ENCODE data around the gene CBX1. TPM values are rescaled to one million over a fixed set of nuclear protein-coding genes. Genes with fewer than 3 reads are reported as not detected.

The CBX1 gene
- total RNA-seq, 3 donors from 2014 or later (not counting 1 experiment from before 2014, with no cell fraction given), result 16.9 to 25.4 (median 22.6) TPM

GRCh38 chr17:48122665-48123045 lies 21.4 kb upstream of the CBX1 start:
- 95% methylated on average over 3 of the region's 3 CpGs for WGBS (ENCODE audit: insufficient coverage)
- no peaks in the 10 kb centered on the region for H3K27me3 Mint-ChIP-seq (ENCODE audit: low read depth in 2 of 2)
- ATAC-seq (no peak), DNase-seq (no peak)
- no peaks in the 10 kb centered on the region for H3K36me3 Mint-ChIP-seq
- no peaks in the 10 kb centered on the region for H3K4me1 Mint-ChIP-seq
- Histone ChIP-seq H3K9me3 (ENCODE audit: control insufficient read depth, insufficient read depth, low read length) (no peaks in the 10 kb centered on the region), H3K27me3 (ENCODE audit: control insufficient read depth, insufficient read depth, low read length) (no peaks in the 10 kb centered on the region), H3K27ac (ENCODE audit: low read length) (no peak overlapping the region), H3K36me3 (ENCODE audit: control insufficient read depth, insufficient read depth, low read length) (peaks cover 43% of the 10 kb centered on the region), H3K4me3 (ENCODE audit: low read length) (no peak overlapping the region), H3K4me1 (ENCODE audit: control insufficient read depth, insufficient read depth, low read length) (no peaks in the 10 kb centered on the region)
- no peak for TF ChIP-seq CTCF (IDR thresholded peaks at IDR 0.05)
- intact Hi-C loops (cut with micrococcal nuclease), result no loop called here
- no peak overlapping the region for H3K27ac Mint-ChIP-seq
- H3K4me3 Mint-ChIP-seq, result no peak overlapping the region
- H3K9me3 Mint-ChIP-seq, result no peaks in the 10 kb centered on the region

DNA sequence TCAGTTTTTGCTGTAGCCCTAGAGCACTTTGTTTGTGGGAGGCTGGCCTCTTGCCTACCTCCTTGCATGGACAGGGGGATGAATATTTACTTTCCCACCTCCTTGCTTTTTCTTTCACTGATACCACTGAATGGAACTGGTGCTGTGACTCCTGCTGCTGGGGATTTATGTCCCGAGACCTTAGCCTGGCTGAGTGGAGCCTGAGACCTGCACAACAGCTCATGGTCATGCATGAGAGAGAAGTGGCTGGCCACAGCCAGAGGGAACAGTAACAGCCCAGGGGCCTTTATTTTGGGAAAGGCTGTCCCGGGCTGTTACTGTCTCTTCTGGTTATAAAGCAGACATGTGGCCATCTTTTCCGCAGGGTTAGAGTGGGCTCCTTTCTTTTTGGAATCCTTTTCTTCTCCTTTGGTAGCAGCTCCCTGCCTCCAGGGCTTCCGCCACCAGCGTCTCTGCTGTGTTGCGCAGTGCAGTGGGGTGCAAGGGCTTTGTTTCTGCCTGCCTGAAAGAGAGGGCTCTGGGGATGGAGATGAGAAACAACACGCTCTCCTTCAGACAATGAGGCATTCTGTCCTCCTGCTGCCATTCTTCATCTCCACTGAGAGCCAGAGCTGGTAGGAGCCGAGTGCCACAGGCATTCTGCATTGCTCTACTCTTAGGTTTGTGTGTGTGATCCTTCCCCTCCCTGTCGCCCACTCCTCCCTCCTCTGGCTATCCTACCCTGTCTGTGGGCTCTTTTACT lies 20.8 kb upstream of the CBX1 start:
- Mint-ChIP-seq H3K27me3 (ENCODE audit: low read depth in 2 of 2) (no peaks in the 10 kb centered on the region), H3K4me3 (no peak overlapping the region), H3K9me3 (no peaks in the 10 kb centered on the region), H3K27ac (no peak overlapping the region), H3K36me3 (no peaks in the 10 kb centered on the region), H3K4me1 (no peaks in the 10 kb centered on the region)
- no peak for TF ChIP-seq CTCF (IDR thresholded peaks at IDR 0.05)
- Histone ChIP-seq H3K27me3 (ENCODE audit: control insufficient read depth, insufficient read depth, low read length) (no peaks in the 10 kb centered on the region), H3K4me1 (ENCODE audit: control insufficient read depth, insufficient read depth, low read length) (no peaks in the 10 kb centered on the region), H3K27ac (ENCODE audit: low read length) (no peak overlapping the region), H3K4me3 (ENCODE audit: low read length) (no peak overlapping the region), H3K9me3 (ENCODE audit: control insufficient read depth, insufficient read depth, low read length) (no peaks in the 10 kb centered on the region), H3K36me3 (ENCODE audit: control insufficient read depth, insufficient read depth, low read length) (peaks cover 46% of the 10 kb centered on the region)
- 83% methylated on average over 8 of the region's 9 CpGs for WGBS (ENCODE audit: insufficient coverage)
- intact Hi-C loops (cut with micrococcal nuclease), result no loop called here
- DNase-seq (no peak), ATAC-seq (no peak)

DNA sequence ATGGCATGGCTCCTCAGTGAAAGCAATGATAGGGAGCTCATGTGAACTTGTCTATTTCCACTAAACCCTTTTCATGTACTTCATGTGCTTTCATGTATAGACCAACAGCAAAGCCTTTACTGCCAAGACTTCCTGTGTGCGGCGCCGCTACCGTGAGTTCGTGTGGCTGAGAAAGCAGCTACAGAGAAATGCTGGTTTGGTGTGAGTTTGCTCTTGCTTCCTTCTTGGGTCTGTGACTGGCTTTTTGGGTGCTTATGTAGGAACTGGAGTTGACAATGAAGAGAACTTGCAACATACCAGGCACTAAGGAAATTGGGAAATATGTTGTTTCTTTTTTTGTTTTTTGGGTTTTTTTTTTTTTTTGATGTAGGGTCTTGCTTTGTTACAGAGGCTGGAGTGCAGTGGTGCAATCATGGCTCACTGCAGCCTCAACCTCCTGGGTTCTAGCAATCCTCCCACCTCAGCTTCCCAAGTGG lies 12.0 kb upstream of the CBX1 start:
- H3K27me3 Mint-ChIP-seq (ENCODE audit: low read depth in 2 of 2), result no peaks in the 10 kb centered on the region
- peaks cover 18% of the 10 kb centered on the region for H3K36me3 ChIP-seq (ENCODE audit: control insufficient read depth, insufficient read depth, low read length)
- WGBS (ENCODE audit: insufficient coverage), result 3% methylated on average over 5 of the region's 5 CpGs
- no peak overlapping the region for H3K4me3 ChIP-seq (ENCODE audit: low read length)
- ATAC-seq, result peak; percentile 70 to 85 (median 81)
- intact Hi-C loops (cut with micrococcal nuclease), result no loop called here
- peaks cover 36 to 42% of the 10 kb centered on the region in 2 donors for H3K4me1 Mint-ChIP-seq
- H3K27ac ChIP-seq (ENCODE audit: low read length), result peak overlapping the region; percentile 60
- DNase-seq, result peak in 1 of 2 donors; percentile 76
- H3K36me3 Mint-ChIP-seq, result no peaks in the 10 kb centered on the region
- H3K4me1 ChIP-seq (ENCODE audit: control insufficient read depth, insufficient read depth, low read length), result peaks cover 33% of the 10 kb centered on the region
- H3K9me3 Mint-ChIP-seq, result no peaks in the 10 kb centered on the region
- no peaks in the 10 kb centered on the region for H3K9me3 ChIP-seq (ENCODE audit: control insufficient read depth, insufficient read depth, low read length)
- H3K27me3 ChIP-seq (ENCODE audit: control insufficient read depth, insufficient read depth, low read length), result no peaks in the 10 kb centered on the region
- no peak for TF ChIP-seq CTCF (IDR thresholded peaks at IDR 0.05)
- peak overlapping the region; percentile 25 for H3K4me3 Mint-ChIP-seq
- peak overlapping the region; percentile 25 to 32 for H3K27ac Mint-ChIP-seq

DNA sequence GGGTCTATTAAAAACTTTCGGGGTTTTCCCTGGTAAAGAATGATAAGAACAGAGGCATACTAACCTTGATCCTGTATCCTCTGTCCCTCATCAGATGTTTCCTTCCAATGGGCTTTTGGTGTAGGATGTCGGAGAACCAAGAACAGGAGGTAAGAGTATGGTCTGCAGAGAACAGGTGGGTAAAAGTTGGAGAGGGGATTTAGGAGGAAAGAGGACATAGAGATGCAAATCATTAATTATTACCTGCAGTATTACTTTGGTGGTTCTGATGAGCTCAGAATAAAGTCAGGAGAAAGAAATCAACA lies 10.6 kb upstream of the CBX1 start:
- DNase-seq (no peak), ATAC-seq (no peak)
- no peaks in the 10 kb centered on the region for H3K27me3 Mint-ChIP-seq (ENCODE audit: low read depth in 2 of 2)
- no peaks in the 10 kb centered on the region for H3K9me3 ChIP-seq (ENCODE audit: control insufficient read depth, insufficient read depth, low read length)
- no peaks in the 10 kb centered on the region for H3K27me3 ChIP-seq (ENCODE audit: control insufficient read depth, insufficient read depth, low read length)
- H3K4me1 Mint-ChIP-seq, result peaks cover 46 to 55% of the 10 kb centered on the region in 2 donors
- no peaks in the 10 kb centered on the region for H3K9me3 Mint-ChIP-seq
- H3K4me3 Mint-ChIP-seq, result peak overlapping the region; percentile 0
- H3K4me1 ChIP-seq (ENCODE audit: control insufficient read depth, insufficient read depth, low read length), result peaks cover 39% of the 10 kb centered on the region
- WGBS (ENCODE audit: insufficient coverage), result 90% methylated on average over 2 of the region's 2 CpGs
- H3K36me3 Mint-ChIP-seq, result no peaks in the 10 kb centered on the region
- no peak for TF ChIP-seq CTCF (IDR thresholded peaks at IDR 0.05)
- intact Hi-C loops (cut with micrococcal nuclease), result no loop called here
- peak overlapping the region; percentile 25 to 32 for H3K27ac Mint-ChIP-seq
- H3K4me3 ChIP-seq (ENCODE audit: low read length), result no peak overlapping the region
- peaks cover 11% of the 10 kb centered on the region for H3K36me3 ChIP-seq (ENCODE audit: control insufficient read depth, insufficient read depth, low read length)
- H3K27ac ChIP-seq (ENCODE audit: low read length), result peak overlapping the region; percentile 58

All from natural killer cell (primary cell).